Limb (tissue), 2 donors: ENCODE data around the gene FHL5.
"Not testable (repeated sequence)": the region's sequence is repeated elsewhere in the genome, so short reads cannot be mapped to it uniquely, and the experiment has no call there.

ENCODE experiments used
- DNase-seq, 2 donors: peaks; one replicate each; pipeline ENCODE4 v3.0.0-alpha.2; 2016; ENCODE audit errors: extremely low spot score in 2 of 2

FHL5 gene

GRCh38 chr6:96610019-96610418, 47.1 kb downstream of the FHL5 start:
- no peak for DNase-seq

- no peak for DNase-seq
Measured at GRCh38 chr6:96611342-96611991, 48.5 kb downstream of the FHL5 start.

- no peak for DNase-seq
Measured at GRCh38 chr6:96613291-96613999, 50.5 kb downstream of the FHL5 start.

GRCh38 chr6:96620851-96621250, 57.9 kb downstream of the FHL5 start:
- DNase-seq, result no peak

- no peak for DNase-seq
Measured at GRCh38 chr6:96621983-96622382, 59.1 kb downstream of the FHL5 start.

GRCh38 chr6:96624957-96625356, 62.0 kb downstream of the FHL5 start:
- DNase-seq, result no peak

GRCh38 chr6:96626759-96627364, 63.9 kb downstream of the FHL5 start:
- DNase-seq, result peak in 1 of 2 donors; percentile 81

GRCh38 chr6:96631248-96631647, 68.3 kb downstream of the FHL5 start:
- no peak for DNase-seq

- not testable (repeated sequence) for DNase-seq
Measured at GRCh38 chr6:96637979-96638378, 75.1 kb downstream of the FHL5 start.

GRCh38 chr6:96645106-96645505, 82.2 kb downstream of the FHL5 start:
- DNase-seq, result no peak

- DNase-seq, result no peak
Measured at GRCh38 chr6:96649926-96650325, 87.0 kb downstream of the FHL5 start.

- DNase-seq, result no peak
Measured at GRCh38 chr6:96651816-96652215, 88.9 kb downstream of the FHL5 start.

GRCh38 chr6:96652552-96652951, 89.6 kb downstream of the FHL5 start:
- DNase-seq, result no peak

GRCh38 chr6:96653181-96653580, 90.3 kb downstream of the FHL5 start:
- no peak for DNase-seq

GRCh38 chr6:96656567-96656966, 93.6 kb downstream of the FHL5 start:
- DNase-seq, result no peak

GRCh38 chr6:96657344-96657743, 94.4 kb downstream of the FHL5 start:
- no peak for DNase-seq

- no peak for DNase-seq
Measured at GRCh38 chr6:96659084-96659845, 96.3 kb downstream of the FHL5 start.
